HL-60 (cell line): ENCODE measurements around the gene ADIG.

Experiments
- CTCF ChIP-seq: IDR thresholded peaks from one replicate; pipeline ENCODE4 v1.5.1; 2011; ENCODE audit warnings: low read length, control low read depth, inconsistent platforms; ENCODE audit not compliant: insufficient read depth
- GABPA ChIP-seq: IDR thresholded peaks from 2 replicates; pipeline ENCODE4 v1.6.1; 2012; ENCODE audit warnings: low read depth
- POLR2AphosphoS5 ChIP-seq: IDR thresholded peaks from 2 replicates; pipeline ENCODE4 v1.6.1; 2012; ENCODE audit warnings: low read depth
- SPI1 ChIP-seq: IDR thresholded peaks from 2 replicates; pipeline ENCODE4 v1.6.1; 2012; ENCODE audit warnings: low read depth, mild to moderate bottlenecking, borderline replicate concordance
- TF ChIP-seq, protein P1 (sequence below): IDR thresholded peaks from 2 replicates; pipeline ENCODE4 v1.6.1; 2012; ENCODE audit warnings: low read depth; ENCODE audit not compliant: insufficient replicate concordance

- TF ChIP-seq GABPA (no peak), CTCF (no peak), POLR2AphosphoS5 (no peak), SPI1 (no peak)
- TF ChIP-seq, protein P1, sequence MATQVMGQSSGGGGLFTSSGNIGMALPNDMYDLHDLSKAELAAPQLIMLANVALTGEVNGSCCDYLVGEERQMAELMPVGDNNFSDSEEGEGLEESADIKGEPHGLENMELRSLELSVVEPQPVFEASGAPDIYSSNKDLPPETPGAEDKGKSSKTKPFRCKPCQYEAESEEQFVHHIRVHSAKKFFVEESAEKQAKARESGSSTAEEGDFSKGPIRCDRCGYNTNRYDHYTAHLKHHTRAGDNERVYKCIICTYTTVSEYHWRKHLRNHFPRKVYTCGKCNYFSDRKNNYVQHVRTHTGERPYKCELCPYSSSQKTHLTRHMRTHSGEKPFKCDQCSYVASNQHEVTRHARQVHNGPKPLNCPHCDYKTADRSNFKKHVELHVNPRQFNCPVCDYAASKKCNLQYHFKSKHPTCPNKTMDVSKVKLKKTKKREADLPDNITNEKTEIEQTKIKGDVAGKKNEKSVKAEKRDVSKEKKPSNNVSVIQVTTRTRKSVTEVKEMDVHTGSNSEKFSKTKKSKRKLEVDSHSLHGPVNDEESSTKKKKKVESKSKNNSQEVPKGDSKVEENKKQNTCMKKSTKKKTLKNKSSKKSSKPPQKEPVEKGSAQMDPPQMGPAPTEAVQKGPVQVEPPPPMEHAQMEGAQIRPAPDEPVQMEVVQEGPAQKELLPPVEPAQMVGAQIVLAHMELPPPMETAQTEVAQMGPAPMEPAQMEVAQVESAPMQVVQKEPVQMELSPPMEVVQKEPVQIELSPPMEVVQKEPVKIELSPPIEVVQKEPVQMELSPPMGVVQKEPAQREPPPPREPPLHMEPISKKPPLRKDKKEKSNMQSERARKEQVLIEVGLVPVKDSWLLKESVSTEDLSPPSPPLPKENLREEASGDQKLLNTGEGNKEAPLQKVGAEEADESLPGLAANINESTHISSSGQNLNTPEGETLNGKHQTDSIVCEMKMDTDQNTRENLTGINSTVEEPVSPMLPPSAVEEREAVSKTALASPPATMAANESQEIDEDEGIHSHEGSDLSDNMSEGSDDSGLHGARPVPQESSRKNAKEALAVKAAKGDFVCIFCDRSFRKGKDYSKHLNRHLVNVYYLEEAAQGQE, result no peak
These were observed 49.7 kb downstream of the ADIG start for GRCh38 chr20:38630727-38631126.
